GM12878 (cell line): ENCODE measurements around the gene OR2W3. TPM values are rescaled to one million over a fixed set of nuclear protein-coding genes. Genes with fewer than 3 reads are reported as not detected.

Source experiments
- ATAC-seq: fragments of 200-7000 bp; cut with Tn5 transposase; 3 replicates; pipeline ENCODE4 v1.9.1; 2020; ENCODE audit warnings: mild to moderate bottlenecking, moderate library complexity
- BruUV-seq: library from RNA; stranded (reverse); fragments of 400-500 nt; replicated peaks from 2 replicates; lab custom pipeline; 2021; lab: Mats Ljungman, UMichigan
- CTCF ChIA-PET: fragments of 300-600 bp; sonication (Branson Sonifier 250); formaldehyde crosslinking; extraction: SDS; loops from one replicate; lab custom pipeline; 2021; ENCODE audit warnings: inconsistent platforms; lab: Yijun Ruan, JAX
- POLR2A ChIA-PET: fragments of 350-600 bp; formaldehyde crosslinking; extraction: SDS; loops from one replicate; lab custom pipeline; 2021; ENCODE audit warnings: inconsistent platforms; lab: Charles Lee
- RAD21 ChIA-PET: fragments of 300-600 bp; sonication (Branson Sonifier 250); formaldehyde crosslinking; loops from one replicate; lab custom pipeline; 2023; ENCODE audit warnings: antibody characterized with exemption; ENCODE audit not compliant: unreplicated experiment; lab: Charles Lee
- SMC1A ChIA-PET: fragments of 300-600 bp; sonication (Branson Sonifier 250); formaldehyde crosslinking; loops from one replicate; lab custom pipeline; 2023; ENCODE audit not compliant: unreplicated experiment, uncharacterized antibody; lab: Charles Lee
- DNase-seq: peaks from one replicate; pipeline ENCODE4 v3.0.0-alpha.2; 2011; ENCODE audit warnings: low read depth, low spot score
- FAIRE-seq: peaks from 3 replicates; lab custom pipeline; 2011; peaks lifted over from hg19 to GRCh38; lab: Jason Lieb, UNC
- H2AFZ ChIP-seq: 2 replicates; pipeline ENCODE4 v1.6.0; 2011; ENCODE audit warnings: low read depth, low read length, control low read depth; ENCODE audit not compliant: control insufficient read depth
- H3K27ac ChIP-seq: 2 replicates; pipeline ENCODE4 v1.5.1; 2011; ENCODE audit warnings: control low read depth; ENCODE audit not compliant: control insufficient read depth, insufficient read depth
- H3K27me3 ChIP-seq, 2 experiments: replicated peaks in 1 of 2; 2 replicates each; pipeline versions ENCODE4 v1.6.0 to v1.6.1; 2011; ENCODE audit warnings: low read length in 1 of 2; ENCODE audit not compliant: control insufficient read depth in 2 of 2, insufficient read depth in 2 of 2
- H3K36me3 ChIP-seq, 2 experiments: 2 replicates each; pipeline ENCODE4 v1.5.1; 2011; ENCODE audit warnings: low read length in 1 of 2; ENCODE audit not compliant: control insufficient read depth in 2 of 2, insufficient read depth in 2 of 2
- H3K4me1 ChIP-seq: 2 replicates; pipeline ENCODE4 v1.6.1; 2011; ENCODE audit warnings: mild to moderate bottlenecking, low read length, moderate library complexity, mixed read lengths; ENCODE audit not compliant: control insufficient read depth, insufficient read depth
- H3K4me2 ChIP-seq: 2 replicates; pipeline ENCODE4 v1.6.0; 2011; ENCODE audit warnings: control low read depth; ENCODE audit not compliant: control insufficient read depth, insufficient read depth
- H3K4me3 ChIP-seq: fragments of 200-600 bp; sonication (generic); 2 replicates; pipeline ENCODE4 v1.5.1; 2016
- H3K79me2 ChIP-seq: 2 replicates; pipeline ENCODE4 v1.6.0; 2011; ENCODE audit warnings: low read length; ENCODE audit not compliant: control insufficient read depth, insufficient read depth
- H3K9ac ChIP-seq: 2 replicates; pipeline ENCODE4 v1.8.0; 2011; ENCODE audit warnings: low read length, control low read depth, mixed read lengths; ENCODE audit not compliant: control insufficient read depth, insufficient read depth
- H3K9me3 ChIP-seq: replicated peaks from 3 replicates; pipeline ENCODE4 v1.5.1; 2011; ENCODE audit warnings: mild to moderate bottlenecking, low read length; ENCODE audit not compliant: control insufficient read depth, insufficient read depth
- H4K20me1 ChIP-seq: 2 replicates; pipeline ENCODE4 v1.6.0; 2011; ENCODE audit not compliant: control insufficient read depth, insufficient read depth
- BRCA1 ChIP-seq: IDR thresholded peaks from 2 replicates; pipeline ENCODE4 v1.6.1; 2011; ENCODE audit warnings: low read depth, low read length, improper control_type of control experiment
- CREB1 ChIP-seq: IDR thresholded peaks from 2 replicates; pipeline ENCODE4 v1.6.1; 2012; ENCODE audit warnings: low read depth, mild to moderate bottlenecking, inconsistent platforms
- GATAD2B ChIP-seq: fragments of 450-650 bp; conservative IDR thresholded peaks from 2 replicates; pipeline ENCODE4 v1.6.1; 2017; ENCODE audit warnings: low read depth, mild to moderate bottlenecking, moderate library complexity
- HCFC1 ChIP-seq: fragments of 150-350 bp; IDR thresholded peaks from 2 replicates; pipeline ENCODE4 v1.6.1; 2014; ENCODE audit warnings: low read length
- HDAC2 ChIP-seq: fragments of 200-600 bp; sonication (generic); IDR thresholded peaks from 2 replicates; pipeline ENCODE4 v1.6.1; 2017
- JUND ChIP-seq: IDR thresholded peaks from 2 replicates; pipeline ENCODE4 v1.6.1; 2012; ENCODE audit warnings: low read depth, mild to moderate bottlenecking, low read length, improper control_type of control experiment, moderate library complexity
- MEF2B ChIP-seq: fragments of 450-650 bp; IDR thresholded peaks from 2 replicates; pipeline ENCODE4 v1.6.1; 2018; ENCODE audit warnings: mild to moderate bottlenecking, moderate library complexity; ENCODE audit not compliant: partially characterized antibody, poor library complexity, severe bottlenecking
- NBN ChIP-seq: fragments of 450-650 bp; IDR thresholded peaks from 2 replicates; pipeline ENCODE4 v1.6.1; 2016
- NR2F1 ChIP-seq: fragments of 450-650 bp; conservative IDR thresholded peaks from 2 replicates; pipeline ENCODE4 v1.6.1; 2017; ENCODE audit warnings: mild to moderate bottlenecking
- SMARCA5 ChIP-seq: fragments of 450-650 bp; IDR thresholded peaks from 2 replicates; pipeline ENCODE4 v1.6.1; 2017; ENCODE audit warnings: mild to moderate bottlenecking
- SRF ChIP-seq, 2 experiments: IDR thresholded peaks; 2 replicates each; pipeline ENCODE4 v1.6.1; 2011; ENCODE audit warnings: low read depth in 2 of 2, low read length in 2 of 2, mild to moderate bottlenecking in 1 of 2, moderate library complexity in 1 of 2
- TCF7 ChIP-seq: IDR thresholded peaks from 2 replicates; pipeline ENCODE4 v1.6.1; 2014; ENCODE audit warnings: antibody characterized with exemption, borderline replicate concordance
- ZNF207 ChIP-seq: fragments of 450-650 bp; IDR thresholded peaks from 2 replicates; pipeline ENCODE4 v1.6.1; 2014; ENCODE audit warnings: antibody characterized with exemption, mild to moderate bottlenecking, borderline replicate concordance
- ZNF217 ChIP-seq: fragments of 450-650 bp; IDR thresholded peaks from 2 replicates; pipeline ENCODE4 v1.6.1; 2017; ENCODE audit warnings: antibody characterized with exemption, mild to moderate bottlenecking
- ZNF24 ChIP-seq: fragments of 450-650 bp; IDR thresholded peaks from 2 replicates; pipeline ENCODE4 v1.6.1; 2017; ENCODE audit warnings: antibody characterized with exemption, mild to moderate bottlenecking
- ZSCAN29 ChIP-seq: fragments of 450-650 bp; IDR thresholded peaks from 2 replicates; pipeline ENCODE4 v1.6.1; 2017; ENCODE audit warnings: mild to moderate bottlenecking, moderate library complexity
- ZZZ3 ChIP-seq: IDR thresholded peaks from 2 replicates; pipeline ENCODE4 v1.6.1; 2011; ENCODE audit warnings: low read depth; ENCODE audit not compliant: control insufficient read depth, insufficient read length
- whole genome bisulfite sequencing: methylation state at CpG from one replicate; pipeline ENCODE4 v1.1.6; 2016; ENCODE audit warnings: low lambda C conversion rate; ENCODE audit not compliant: insufficient replicate concordance, insufficient coverage; ENCODE audit errors: missing lambda C conversion rate; 5-methylcytosine and 5-hydroxymethylcytosine counted together
- in situ Hi-C: fragments of 300-500 bp; cut with MboI; formaldehyde crosslinking; loops from 9 replicates; pipeline ENCODE4 v1.14.3; 2018; ENCODE audit warnings: mixed read lengths
- intact Hi-C: fragments of 100-400 bp; cut with micrococcal nuclease; formaldehyde crosslinking; loops from one replicate; pipeline ENCODE4 v1.14.2; 2022; ENCODE audit not compliant: unreplicated experiment
- polyA plus RNA-seq, 11 experiments: library from polyadenylated mRNA; depleted of rRNA in 4 of 11; unstranded in 6 of 11; stranded (reverse) in 5 of 11; fragments of >200 nt; fragmentation: Nextera tagmentation in 4 of 11; fragmentation: Illumina TruSeq in 1 of 11; extraction: Ambion mirVana in 4 of 11; extraction: Trizol in 1 of 11; gene quantifications; 1 replicate in 1 of 11; 2 replicates in 10 of 11; pipeline versions ENCODE4 v1.2.1 to v1.2.3, GENCODE V29; 2011 to 2016; ENCODE audit warnings: inconsistent platforms in 2 of 11, missing spikeins in 2 of 11, low read depth in 1 of 11
- total RNA-seq, 4 experiments: library from RNA; depleted of rRNA in 3 of 4; stranded (reverse); fragments of >200 nt in 3 of 4; fragmentation: Illumina TruSeq in 1 of 4; extraction: Trizol in 1 of 4; gene quantifications; 2 replicates each; pipeline versions ENCODE4 v1.2.1 to v1.2.3, GENCODE V29; 2013 to 2021

The OR2W3 gene
- total and polyA plus RNA-seq, 10 of the 15 experiments (the other 5 are each of a cell fraction or from before 2014, with no cell fraction given) = not detected

DNA sequence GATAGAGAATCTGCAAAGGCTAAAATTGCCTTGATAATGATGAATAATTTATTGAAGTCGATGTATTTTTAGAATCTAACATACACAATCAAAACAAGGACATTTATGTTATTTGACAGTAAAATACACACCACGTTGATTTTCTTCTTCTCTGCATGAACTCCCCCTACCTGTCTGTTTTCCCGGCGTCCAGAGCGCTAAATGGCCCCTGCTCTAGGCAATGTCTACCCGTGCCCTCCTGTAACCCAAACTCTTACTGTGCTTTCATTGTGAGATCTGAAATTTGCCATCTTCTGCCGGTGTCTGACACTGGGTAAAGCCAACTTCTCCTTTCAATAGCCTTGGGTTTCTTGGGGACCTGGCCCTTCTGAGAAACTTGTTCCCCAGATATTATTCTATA lies 47.0 kb upstream of the OR2W3 start:
- in situ Hi-C loops (no loop called here), intact Hi-C loops (no loop called here)
- H3K4me2 ChIP-seq = no peak overlapping the region
- no peak overlapping the region for H2AFZ ChIP-seq
- no peaks in the 10 kb centered on the region for H3K27me3 ChIP-seq
- H3K9ac ChIP-seq = no peak overlapping the region
- WGBS = 40% methylated on average over 7 of the region's 7 CpGs
- ChIA-PET POLR2A (no interaction called here), SMC1A (no interaction called here)
- FAIRE-seq (no peak), ATAC-seq (no peak)
- no TSS peak for BruUV-seq
- no peaks in the 10 kb centered on the region for H3K4me1 ChIP-seq
- H3K79me2 ChIP-seq = no peaks in the 10 kb centered on the region
- no peak overlapping the region for H3K27ac ChIP-seq
- TF ChIP-seq NR2F1 (no peak), JUND (no peak), ZSCAN29 (no peak), CREB1 (no peak), ZNF217 (no peak), SMARCA5 (no peak), ZZZ3 (no peak), MEF2B (no peak), NBN (no peak), BRCA1 (no peak), HDAC2 (no peak), ZNF207 (no peak), TCF7 (no peak), ZNF24 (no peak), HCFC1 (no peak), GATAD2B (no peak), SRF (IDR thresholded peaks at IDR 0.05; ENCODE audit: low read depth in 2 of 2, low read length in 2 of 2) (no peak)
- TF ChIP-seq, all 136 proteins: peak for 0
- ChIA-PET RAD21 (no interaction called here), CTCF (interaction anchor here (0.6 kb wide), 1 partner anchor 12 kb away, joined by 3 read pairs; no protein-coding TSS in a partner anchor)
- Histone ChIP-seq H4K20me1 (no peaks in the 10 kb centered on the region), H3K9me3 (no peaks in the 10 kb centered on the region), H3K36me3 (no peaks in the 10 kb centered on the region), H3K4me3 (no peak overlapping the region)
- DNase-seq = no peak
